CD8-positive, alpha-beta memory T cell (primary cell): ENCODE data around the gene TMPRSS2. TPM values are rescaled to one million over a fixed set of nuclear protein-coding genes. Genes with fewer than 3 reads are reported as not detected.

Experiments used
- CTCF ChIA-PET: fragments of 350-600 bp; sonication (Branson Sonifier 250); formaldehyde crosslinking; loops from one replicate; lab custom pipeline; 2021; ENCODE audit warnings: antibody characterized with exemption; lab: Charles Lee
- POLR2A ChIA-PET: fragments of 350-600 bp; sonication (Branson Sonifier 250); formaldehyde crosslinking; loops from one replicate; lab custom pipeline; 2021; ENCODE audit warnings: antibody characterized with exemption; lab: Charles Lee
- DNase-seq, 5 donors: peaks; one replicate each; pipeline versions ENCODE4 v3.0.0 to v3.0.0-alpha.2; 2020 to 2022; ENCODE audit warnings: mixed read lengths in 1 of 5
- H3K27ac ChIP-seq: one replicate; pipeline ENCODE4 v1.7.0; 2013; ENCODE audit warnings: low read depth, mild to moderate bottlenecking, low read length, moderate library complexity
- H3K27me3 ChIP-seq: 2 replicates; pipeline ENCODE4 v1.7.0; 2013; ENCODE audit warnings: low read length, mild to moderate bottlenecking; ENCODE audit not compliant: insufficient read depth, poor library complexity, severe bottlenecking
- H3K36me3 ChIP-seq: 2 replicates; pipeline ENCODE4 v1.7.0; 2013; ENCODE audit warnings: mild to moderate bottlenecking, low read length, moderate library complexity; ENCODE audit not compliant: insufficient read depth
- H3K4me1 ChIP-seq: 2 replicates; pipeline ENCODE4 v1.7.0; 2013; ENCODE audit warnings: mild to moderate bottlenecking, low read length, moderate library complexity; ENCODE audit not compliant: insufficient read depth
- H3K4me3 ChIP-seq: 2 replicates; pipeline ENCODE4 v1.7.0; 2013; ENCODE audit warnings: mild to moderate bottlenecking, low read length
- H3K9me3 ChIP-seq: 2 replicates; pipeline ENCODE4 v1.7.0; 2013; ENCODE audit warnings: mild to moderate bottlenecking, low read length
- H3K27ac Mint-ChIP-seq, 8 donors: one replicate each; pipeline ENCODE4 v1.8.0; 2020 to 2021; ENCODE audit warnings: mixed read lengths in 8 of 8, mild to moderate bottlenecking in 6 of 8, inconsistent platforms in 3 of 8, moderate library complexity in 3 of 8
- H3K27me3 Mint-ChIP-seq, 2 donors: one replicate each; pipeline ENCODE4 v1.8.0; 2020 to 2021; ENCODE audit warnings: mixed read lengths in 2 of 2, mild to moderate bottlenecking in 1 of 2, moderate library complexity in 1 of 2
- H3K36me3 Mint-ChIP-seq, 3 donors: one replicate each; pipeline ENCODE4 v1.8.0; 2020 to 2021; ENCODE audit warnings: mixed read lengths in 3 of 3, inconsistent platforms in 1 of 3, mild to moderate bottlenecking in 1 of 3
- H3K4me1 Mint-ChIP-seq, 3 donors: one replicate each; pipeline ENCODE4 v1.8.0; 2020 to 2021; ENCODE audit warnings: mixed read lengths in 3 of 3, inconsistent platforms in 1 of 3, mild to moderate bottlenecking in 1 of 3
- H3K4me3 Mint-ChIP-seq, 7 donors: one replicate each; pipeline ENCODE4 v1.8.0; 2020 to 2021; ENCODE audit warnings: mixed read lengths in 7 of 7, mild to moderate bottlenecking in 6 of 7, moderate library complexity in 4 of 7, inconsistent platforms in 2 of 7
- H3K9me3 Mint-ChIP-seq, 5 donors: one replicate each; pipeline ENCODE4 v1.8.0; 2020 to 2022; ENCODE audit warnings: mixed read lengths in 5 of 5, mild to moderate bottlenecking in 3 of 5, moderate library complexity in 2 of 5, inconsistent platforms in 1 of 5
- polyA plus RNA-seq: library from polyadenylated mRNA; unstranded; fragments of 300-500 nt; fragmentation: Illumina TruSeq; gene quantifications from one replicate; pipeline ENCODE4 v1.2.3, GENCODE V29; 2021
- total RNA-seq, 2 experiments: library from RNA; stranded (reverse); gene quantifications; one replicate each; pipeline ENCODE4 v1.2.3, GENCODE V29; 2021

Gene TMPRSS2
- total RNA-seq (not detected), polyA plus RNA-seq (not detected)

GRCh38 chr21:41507521-41508414 is at the start of gene TMPRSS2:
TMPRSS2 (minus strand) TSS chr21:41508158; CDS start chr21:41498133, 10,025 bp downstream.
- H3K9me3 Mint-ChIP-seq: no peaks in the 10 kb centered on the region

DNA sequence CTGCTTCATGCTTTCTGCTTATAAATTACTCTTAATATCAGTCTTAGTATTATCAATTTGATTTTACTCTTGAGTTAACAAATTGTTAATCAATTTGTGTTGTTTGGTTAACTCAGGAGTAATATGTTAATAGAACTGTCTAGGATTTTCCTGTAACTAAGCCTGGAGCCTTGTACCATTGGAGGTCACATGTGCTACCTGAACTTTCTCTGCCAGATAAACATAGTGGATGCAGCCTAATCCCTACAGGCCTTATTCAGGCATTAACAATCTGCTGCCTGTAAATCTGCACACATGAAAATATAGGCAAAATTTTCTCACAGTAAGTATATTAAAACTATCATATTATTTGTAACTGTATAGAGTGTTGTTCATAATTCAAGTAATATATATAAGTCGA is 47.1 kb upstream of the TMPRSS2 start:
- no peaks in the 10 kb centered on the region for H3K36me3 ChIP-seq
- no peaks in the 10 kb centered on the region for H3K27me3 ChIP-seq
- H3K27ac ChIP-seq: no peak overlapping the region
- no peak overlapping the region for H3K4me3 ChIP-seq
- Mint-ChIP-seq H3K4me3 (no peak overlapping the region), H3K27me3 (peaks cover 0 to 21% of the 10 kb centered on the region in 2 donors), H3K36me3 (no peaks in the 10 kb centered on the region), H3K4me1 (no peaks in the 10 kb centered on the region), H3K9me3 (no peaks in the 10 kb centered on the region), H3K27ac (no peak overlapping the region)
- no peaks in the 10 kb centered on the region for H3K4me1 ChIP-seq
- no peaks in the 10 kb centered on the region for H3K9me3 ChIP-seq
- DNase-seq: no peak
- CTCF ChIA-PET: no interaction called here
- POLR2A ChIA-PET: no interaction called here

More at GRCh38 chr21:41507521-41508414, at the start of gene TMPRSS2:
- H3K4me1 Mint-ChIP-seq: peaks cover 0 to 6% (median 4%) of the 10 kb centered on the region in 3 donors
- Histone ChIP-seq H3K4me3 (no peak within 1 kb of the TSS), H3K9me3 (no peaks in the 10 kb centered on the region), H3K27ac (no peak within 1 kb of the TSS), H3K36me3 (no peaks in the 10 kb centered on the region), H3K4me1 (no peaks in the 10 kb centered on the region), H3K27me3 (peaks cover 9% of the 10 kb centered on the region)
- H3K27ac Mint-ChIP-seq: no peak within 1 kb of the TSS
- H3K36me3 Mint-ChIP-seq: no peaks in the 10 kb centered on the region
- peaks cover 18 to 44% of the 10 kb centered on the region in 2 donors for H3K27me3 Mint-ChIP-seq
- peak within 1 kb of the TSS in 2 of 7 donors; percentile 18 to 32 for H3K4me3 Mint-ChIP-seq
- DNase-seq: no peak
- POLR2A ChIA-PET: no interaction called here
- CTCF ChIA-PET: no interaction called here

DNA sequence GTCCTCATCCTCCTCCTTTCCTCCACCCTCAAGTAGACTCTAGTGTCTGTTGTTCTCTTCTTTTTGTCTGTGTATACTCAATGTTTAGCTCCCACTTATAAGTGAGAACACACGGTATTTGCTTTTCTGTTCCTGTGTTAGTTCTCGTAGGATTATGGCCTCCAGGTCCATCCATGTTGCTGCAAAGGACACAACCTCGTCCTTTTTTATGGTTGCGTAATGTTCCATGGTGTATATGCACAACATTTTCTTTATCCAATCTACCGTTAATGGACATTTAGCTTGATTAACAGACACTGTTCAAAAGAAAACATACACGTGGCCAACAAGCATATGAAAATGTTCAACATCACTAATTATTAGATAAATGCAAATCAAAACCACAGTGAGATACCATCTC is 44.3 kb upstream of the TMPRSS2 start:
- Mint-ChIP-seq H3K4me1 (no peaks in the 10 kb centered on the region), H3K36me3 (no peaks in the 10 kb centered on the region), H3K4me3 (no peak overlapping the region), H3K9me3 (no peaks in the 10 kb centered on the region), H3K27ac (no peak overlapping the region), H3K27me3 (peaks cover 6 to 33% of the 10 kb centered on the region in 2 donors)
- Histone ChIP-seq H3K9me3 (no peaks in the 10 kb centered on the region), H3K4me3 (no peak overlapping the region), H3K36me3 (no peaks in the 10 kb centered on the region), H3K4me1 (no peaks in the 10 kb centered on the region), H3K27me3 (no peaks in the 10 kb centered on the region), H3K27ac (no peak overlapping the region)
- CTCF ChIA-PET: no interaction called here
- no peak for DNase-seq
- POLR2A ChIA-PET: no interaction called here

DNA sequence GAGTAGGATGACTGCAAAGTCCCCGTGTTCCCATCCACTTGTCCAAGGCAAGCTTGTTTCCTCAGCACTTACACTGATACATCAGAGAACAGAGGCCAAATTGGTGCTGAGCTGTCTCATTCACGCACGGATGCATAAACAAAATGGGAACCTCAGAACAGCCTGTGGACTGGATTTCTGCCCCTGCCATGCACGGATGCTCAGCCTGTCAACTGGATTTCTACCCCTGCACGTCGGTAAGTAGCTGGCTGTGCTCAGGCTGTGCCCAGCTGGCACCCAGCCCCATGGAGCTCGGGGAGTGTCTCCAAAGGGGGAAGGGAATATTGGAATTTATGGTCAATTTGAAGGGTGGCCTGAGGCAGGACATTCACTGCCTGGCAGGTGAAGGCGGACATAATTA is 40.8 kb upstream of the TMPRSS2 start:
- H3K27ac Mint-ChIP-seq: no peak overlapping the region
- H3K27me3 Mint-ChIP-seq: peaks cover 6 to 25% of the 10 kb centered on the region in 2 donors
- no peaks in the 10 kb centered on the region for H3K4me1 ChIP-seq
- DNase-seq: no peak
- no peak overlapping the region for H3K4me3 ChIP-seq
- peaks cover 0 to 8% (median 2%) of the 10 kb centered on the region in 3 donors for H3K4me1 Mint-ChIP-seq
- ChIA-PET POLR2A (no interaction called here), CTCF (no interaction called here)
- H3K9me3 ChIP-seq: no peaks in the 10 kb centered on the region
- no peaks in the 10 kb centered on the region for H3K36me3 ChIP-seq
- H3K9me3 Mint-ChIP-seq: no peaks in the 10 kb centered on the region
- H3K27ac ChIP-seq: no peak overlapping the region
- no peaks in the 10 kb centered on the region for H3K36me3 Mint-ChIP-seq
- no peaks in the 10 kb centered on the region for H3K27me3 ChIP-seq
- H3K4me3 Mint-ChIP-seq: no peak overlapping the region

DNA sequence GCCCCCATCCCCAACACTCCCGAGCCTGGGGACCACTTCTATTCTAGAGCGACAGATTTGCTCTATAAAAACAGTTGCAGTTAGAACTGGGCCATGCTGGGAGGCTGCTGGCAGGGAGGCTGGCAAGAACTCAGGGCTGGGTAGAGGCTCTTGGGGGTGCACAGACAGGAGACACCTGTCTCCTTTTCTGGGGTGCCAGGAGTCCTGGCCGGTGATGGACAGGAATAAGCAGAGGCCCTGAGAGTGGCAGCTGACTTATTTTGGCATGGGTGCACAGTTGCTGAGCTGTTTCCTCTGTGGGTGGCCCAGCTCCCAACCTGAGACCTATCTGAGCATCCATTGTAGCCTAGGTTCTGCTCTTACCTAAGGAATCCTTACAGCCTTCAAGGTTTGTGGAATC is 39.2 kb upstream of the TMPRSS2 start:
- H3K9me3 ChIP-seq: no peaks in the 10 kb centered on the region
- Mint-ChIP-seq H3K36me3 (no peaks in the 10 kb centered on the region), H3K27ac (no peak overlapping the region), H3K4me1 (peaks cover 0 to 8% (median 2%) of the 10 kb centered on the region in 3 donors), H3K4me3 (no peak overlapping the region), H3K9me3 (no peaks in the 10 kb centered on the region), H3K27me3 (peaks cover 6 to 39% of the 10 kb centered on the region in 2 donors)
- DNase-seq: no peak
- H3K27me3 ChIP-seq: no peaks in the 10 kb centered on the region
- no peak overlapping the region for H3K27ac ChIP-seq
- H3K4me1 ChIP-seq: no peaks in the 10 kb centered on the region
- H3K4me3 ChIP-seq: no peak overlapping the region
- no peaks in the 10 kb centered on the region for H3K36me3 ChIP-seq
- POLR2A ChIA-PET: no interaction called here
- CTCF ChIA-PET: no interaction called here

DNA sequence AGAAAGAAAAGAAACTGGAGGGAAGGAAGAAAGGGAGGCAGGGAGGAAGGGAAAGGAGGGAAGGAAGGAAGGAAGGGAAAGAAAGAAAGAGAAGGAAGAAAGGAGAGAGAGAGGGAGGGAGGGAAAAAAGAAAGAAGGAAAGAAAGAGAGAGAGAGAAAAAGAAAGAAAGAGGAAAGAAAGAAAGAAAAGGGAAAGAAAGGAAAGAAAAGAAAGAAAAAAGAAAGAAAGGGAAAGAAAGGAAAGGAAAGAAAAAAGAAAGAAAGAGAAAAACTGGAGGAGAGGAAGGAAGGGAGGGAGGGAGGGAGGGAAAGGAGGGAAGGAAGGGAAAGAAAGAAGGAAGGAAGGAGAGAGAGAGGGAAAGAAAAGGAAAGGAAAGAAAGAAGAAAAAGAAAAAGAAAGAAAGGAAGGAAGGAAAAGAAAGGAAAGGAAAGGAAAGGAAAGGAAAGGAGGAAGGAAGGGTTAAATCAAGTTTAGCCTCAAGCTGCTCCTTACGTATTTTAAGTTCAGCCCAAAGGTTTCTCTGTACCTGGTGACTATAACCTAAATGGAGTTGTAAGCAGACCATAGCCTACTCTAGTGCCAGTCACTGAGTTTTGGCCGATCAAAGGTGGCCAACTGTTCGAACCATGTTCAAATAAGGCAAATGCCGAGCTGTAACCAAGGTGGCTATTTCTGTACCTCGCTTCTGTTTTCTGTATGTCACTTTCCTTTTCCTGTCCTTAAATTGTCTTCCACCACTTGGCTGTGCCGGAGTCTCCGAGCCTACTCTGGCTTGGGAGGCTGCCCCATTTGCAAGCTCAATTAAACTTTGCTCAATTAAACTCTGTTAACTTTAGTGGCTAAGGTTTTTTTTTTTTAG is 37.8 kb upstream of the TMPRSS2 start:
- Mint-ChIP-seq H3K4me1 (peaks cover 0 to 8% (median 2%) of the 10 kb centered on the region in 3 donors), H3K4me3 (peak overlapping the region in 4 of 7 donors; percentile 4 to 40 (median 31)), H3K27ac (peak overlapping the region in 2 of 8 donors; percentile 17 to 28), H3K27me3 (peaks cover 8 to 46% of the 10 kb centered on the region in 2 donors), H3K9me3 (no peaks in the 10 kb centered on the region), H3K36me3 (no peaks in the 10 kb centered on the region)
- no peak overlapping the region for H3K27ac ChIP-seq
- DNase-seq: no peak
- no peaks in the 10 kb centered on the region for H3K4me1 ChIP-seq
- H3K9me3 ChIP-seq: no peaks in the 10 kb centered on the region
- H3K36me3 ChIP-seq: no peaks in the 10 kb centered on the region
- ChIA-PET CTCF (no interaction called here), POLR2A (no interaction called here)
- H3K27me3 ChIP-seq: peaks cover 3% of the 10 kb centered on the region
- H3K4me3 ChIP-seq: no peak overlapping the region

DNA sequence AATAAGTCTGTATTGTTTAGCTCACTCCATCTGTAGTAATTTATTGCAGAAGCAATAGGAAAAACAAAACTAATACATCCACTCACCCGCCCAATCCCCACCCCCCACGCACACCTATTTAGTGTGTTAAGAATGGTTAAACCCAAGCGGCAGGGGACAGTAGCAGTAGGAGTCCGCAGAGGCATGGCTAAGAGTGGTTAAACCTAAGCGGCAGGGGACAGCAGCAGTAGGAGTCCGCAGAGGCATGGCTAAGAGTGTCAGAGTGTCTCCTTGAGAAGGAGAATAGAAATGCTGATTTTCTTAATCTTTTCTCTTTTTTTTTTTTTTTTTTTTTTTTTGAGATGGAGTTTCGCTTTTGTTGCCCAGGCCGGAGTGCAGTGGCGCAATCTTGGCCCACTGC is 34.8 kb upstream of the TMPRSS2 start:
- Mint-ChIP-seq H3K4me1 (peaks cover 0 to 8% (median 2%) of the 10 kb centered on the region in 3 donors), H3K9me3 (no peaks in the 10 kb centered on the region), H3K36me3 (no peaks in the 10 kb centered on the region), H3K27ac (no peak overlapping the region), H3K27me3 (peaks cover 4 to 45% of the 10 kb centered on the region in 2 donors), H3K4me3 (no peak overlapping the region)
- H3K27me3 ChIP-seq: peaks cover 7% of the 10 kb centered on the region
- H3K36me3 ChIP-seq: no peaks in the 10 kb centered on the region
- ChIA-PET CTCF (no interaction called here), POLR2A (no interaction called here)
- no peak for DNase-seq
- H3K4me3 ChIP-seq: no peak overlapping the region
- H3K9me3 ChIP-seq: no peaks in the 10 kb centered on the region
- H3K27ac ChIP-seq: no peak overlapping the region
- H3K4me1 ChIP-seq: no peaks in the 10 kb centered on the region

DNA sequence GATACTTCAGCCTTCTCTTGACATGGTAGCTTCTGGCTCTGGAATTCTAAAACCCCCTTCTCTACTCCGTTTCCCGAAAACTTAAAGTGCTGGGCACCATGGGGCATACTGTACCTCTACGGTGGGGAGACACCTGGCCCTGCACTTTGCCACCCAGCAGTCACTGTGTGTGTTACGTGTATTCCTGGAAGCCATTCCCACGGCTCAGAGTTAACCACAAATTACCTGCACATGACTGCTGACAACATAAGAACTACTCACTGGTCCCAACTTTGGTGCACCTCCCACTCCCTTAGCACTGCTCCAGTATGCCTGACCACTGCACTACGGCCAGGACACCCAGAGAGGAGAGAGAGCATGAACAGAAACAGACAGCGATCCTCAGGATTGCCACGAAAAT is 29.4 kb upstream of the TMPRSS2 start:
- Mint-ChIP-seq H3K9me3 (no peaks in the 10 kb centered on the region), H3K4me3 (peak overlapping the region in 1 of 7 donors; percentile 56), H3K4me1 (no peaks in the 10 kb centered on the region), H3K27me3 (peaks cover 10 to 40% of the 10 kb centered on the region in 2 donors), H3K36me3 (no peaks in the 10 kb centered on the region), H3K27ac (peak overlapping the region in 1 of 8 donors; percentile 68)
- Histone ChIP-seq H3K4me3 (no peak overlapping the region), H3K9me3 (no peaks in the 10 kb centered on the region), H3K27ac (no peak overlapping the region), H3K4me1 (no peaks in the 10 kb centered on the region), H3K27me3 (peaks cover 7% of the 10 kb centered on the region), H3K36me3 (no peaks in the 10 kb centered on the region)
- ChIA-PET POLR2A (no interaction called here), CTCF (no interaction called here)
- no peak for DNase-seq
